Measurements from ENCODE around the gene MT1B. TPM values are rescaled to one million over a fixed set of nuclear protein-coding genes. Genes with fewer than 3 reads are reported as not detected.

MT1B gene
- total RNA-seq, 1 experiment from 2014 or later: not detected

DNA sequence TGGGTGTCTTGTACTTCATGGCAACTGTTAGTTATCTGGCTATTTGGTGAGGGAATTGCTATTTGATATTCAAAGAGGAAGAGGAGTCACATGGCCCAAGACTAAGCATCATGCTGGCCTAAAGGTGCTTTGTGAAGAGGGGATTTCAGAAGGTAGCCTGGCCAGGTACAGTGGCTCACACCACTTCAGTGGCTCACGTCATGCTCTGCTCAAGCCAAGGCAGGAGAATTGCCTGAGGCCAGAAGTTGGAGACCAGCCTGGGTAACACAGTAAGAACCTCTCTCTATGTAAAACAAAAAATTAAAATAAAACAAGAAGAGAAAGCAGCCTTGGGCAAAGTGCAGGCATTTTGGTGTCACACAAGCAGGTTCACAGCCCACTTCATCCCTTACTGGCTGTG, 6.4 kb upstream of the MT1B start (continued):
- no peak for TF ChIP-seq MAX (IDR thresholded peaks at IDR 0.05)
- TF ChIP-seq EZH2phosphoT487 (IDR thresholded peaks at IDR 0.05; ENCODE audit: borderline replicate concordance): no peak
- TF ChIP-seq SIN3A (IDR thresholded peaks at IDR 0.05; ENCODE audit: low read depth): no peak
- TF ChIP-seq ZNF274 (IDR thresholded peaks at IDR 0.05; ENCODE audit: low read depth, low read length): no peak
- TF ChIP-seq CBX3 (IDR thresholded peaks at IDR 0.05; ENCODE audit: low read depth): no peak
- TF ChIP-seq JUND (IDR thresholded peaks at IDR 0.05): no peak

GRCh38 chr16:56645838-56646237, 5.8 kb upstream of the MT1B start:
- ChIA-PET RAD21 (ENCODE audit: low non-redundant PET in 1 of 2, low total read pairs in 2 of 2, uncharacterized antibody in 2 of 2, unreplicated experiment in 2 of 2) (no interaction called here), CTCF (no interaction called here), POLR2A (interaction anchor here (0.9 kb wide), 1 partner anchor 20 kb away, joined by 3 read pairs; the partner anchor contains the start of gene MT1E)
- no peaks in the 10 kb centered on the region for H3K9me2 ChIP-seq (ENCODE audit: insufficient read depth)
- BruUV-seq (replicated peaks): no TSS peak
- ATAC-seq (no peak), DNase-seq (ENCODE audit: low read depth, low spot score) (no peak)
- no peak overlapping the region for H2AFZ ChIP-seq (ENCODE audit: low read depth, low read length, poor library complexity, severe bottlenecking)
- no peaks in the 10 kb centered on the region for H3K27me3 ChIP-seq (ENCODE audit: insufficient read depth, low read length)
- no peak overlapping the region for H3K9ac ChIP-seq (ENCODE audit: low read length)
- H3K36me3 ChIP-seq (ENCODE audit: control insufficient read depth in 1 of 2, insufficient read depth in 2 of 2, low read length in 2 of 2): no peaks in the 10 kb centered on the region
- H3K79me2 ChIP-seq (ENCODE audit: insufficient read depth, low read length): no peaks in the 10 kb centered on the region
- no peak overlapping the region for H3K4me2 ChIP-seq (ENCODE audit: low read length)
- TF ChIP-seq ZFX (IDR thresholded peaks at IDR 0.05) (no peak), ATF3 (IDR thresholded peaks at IDR 0.05) (no peak), POLR2A (IDR thresholded peaks at IDR 0.05; ENCODE audit: borderline replicate concordance, extremely low read depth, insufficient read depth, insufficient read length) (no peak), ELF1 (IDR thresholded peaks at IDR 0.05; ENCODE audit: borderline replicate concordance, low read depth) (no peak), FOSL1 (IDR thresholded peaks at IDR 0.05; ENCODE audit: low read depth) (no peak)
- H4K20me1 ChIP-seq (ENCODE audit: insufficient read depth): no peaks in the 10 kb centered on the region
- no peaks in the 10 kb centered on the region for H3K9me3 ChIP-seq (ENCODE audit: control insufficient read depth in 1 of 2, insufficient read depth in 1 of 2, low read depth in 1 of 2, low read length in 2 of 2)
- H3K4me3 ChIP-seq (replicated peaks in 1 of 2; ENCODE audit: low read depth in 1 of 2, low read length in 2 of 2): no peak overlapping the region
- no peak overlapping the region for H3K27ac ChIP-seq (ENCODE audit: low read depth, low read length)
- intact Hi-C loops (cut with micrococcal nuclease): no loop called here
- peaks cover 11 to 21% of the 10 kb centered on the region in 2 experiments for H3K4me1 ChIP-seq (ENCODE audit: control insufficient read depth in 1 of 2, insufficient read depth in 2 of 2, low read length in 2 of 2)
